HL-60 (cell line): Measurements from ENCODE around the gene AVPR2.

ENCODE experiments used
- DNase-seq, 2 experiments: peaks; one replicate each; pipeline ENCODE4 v3.0.0-alpha.2; 2010 to 2020; ENCODE audit warnings: low read depth in 1 of 2, low spot score in 1 of 2
- H3K27ac ChIP-seq: fragments of 250-450 bp; sonication (Bioruptor Pico); replicated peaks from 2 replicates; pipeline ENCODE4 v1.5.1; 2020; ENCODE audit warnings: mild to moderate bottlenecking, moderate library complexity
- H3K27me3 ChIP-seq: fragments of 250-450 bp; sonication (Bioruptor Pico); 2 replicates; pipeline ENCODE4 v1.5.1; 2021; ENCODE audit warnings: mild to moderate bottlenecking, moderate library complexity; ENCODE audit not compliant: insufficient read depth, poor library complexity, severe bottlenecking
- H3K4me3 ChIP-seq: replicated peaks from 2 replicates; pipeline ENCODE4 v1.5.1; 2011; ENCODE audit warnings: mild to moderate bottlenecking, control low read depth, low read length; ENCODE audit not compliant: insufficient read depth
- GABPA ChIP-seq: IDR thresholded peaks from 2 replicates; pipeline ENCODE4 v1.6.1; 2012; ENCODE audit warnings: low read depth
- POLR2AphosphoS5 ChIP-seq: IDR thresholded peaks from 2 replicates; pipeline ENCODE4 v1.6.1; 2012; ENCODE audit warnings: low read depth
- SPI1 ChIP-seq: IDR thresholded peaks from 2 replicates; pipeline ENCODE4 v1.6.1; 2012; ENCODE audit warnings: low read depth, mild to moderate bottlenecking, borderline replicate concordance
- TF ChIP-seq, protein P1 (sequence below): IDR thresholded peaks from 2 replicates; pipeline ENCODE4 v1.6.1; 2012; ENCODE audit warnings: low read depth; ENCODE audit not compliant: insufficient replicate concordance
- TF ChIP-seq, protein P2 (sequence below): IDR thresholded peaks from one replicate; pipeline ENCODE4 v1.5.1; 2011; ENCODE audit warnings: low read length, control low read depth, inconsistent platforms; ENCODE audit not compliant: insufficient read depth

AVPR2 gene

DNA sequence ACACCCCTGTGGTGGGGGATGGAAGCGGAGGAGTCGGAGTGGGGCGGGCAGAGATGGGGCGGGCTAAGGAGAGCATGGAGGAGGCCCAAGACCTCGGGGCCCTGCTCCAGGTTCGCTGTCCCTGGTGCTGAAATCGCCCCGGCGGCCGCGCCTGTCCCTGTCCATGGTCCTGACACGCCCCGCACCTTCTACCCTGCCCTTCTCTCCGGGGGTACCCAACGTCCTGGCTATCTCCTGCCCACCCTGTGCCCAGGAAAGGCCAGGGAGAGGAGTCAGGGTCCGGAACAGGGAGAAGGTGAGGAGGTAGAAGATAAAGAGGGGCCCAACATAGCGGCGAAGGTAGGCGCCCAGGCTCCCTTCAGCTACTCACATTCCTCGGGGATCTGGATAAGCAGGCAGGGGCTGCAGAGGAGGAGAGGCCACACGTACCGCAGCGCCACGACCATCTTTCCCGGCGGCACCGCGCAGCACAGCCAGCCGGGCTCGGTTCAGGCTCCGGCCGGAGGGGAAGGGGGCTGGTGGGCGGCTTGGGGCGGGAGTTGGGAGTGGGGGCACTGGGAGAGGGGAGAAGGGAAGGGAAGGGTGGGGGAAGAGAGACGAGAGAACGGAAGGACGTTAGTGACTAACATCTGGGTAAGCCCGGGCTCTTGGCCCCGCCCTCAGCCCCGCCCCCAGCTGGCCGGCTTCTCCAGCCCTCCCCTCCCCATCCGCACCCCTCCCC is 28.9 kb upstream of the AVPR2 start:
- Histone ChIP-seq H3K4me3 (no peak overlapping the region), H3K27me3 (peaks cover 3% of the 10 kb centered on the region), H3K27ac (no peak overlapping the region)
- peak; percentile 13 to 39 for DNase-seq
- TF ChIP-seq GABPA (no peak), SPI1 (no peak)
- TF ChIP-seq, protein P1, sequence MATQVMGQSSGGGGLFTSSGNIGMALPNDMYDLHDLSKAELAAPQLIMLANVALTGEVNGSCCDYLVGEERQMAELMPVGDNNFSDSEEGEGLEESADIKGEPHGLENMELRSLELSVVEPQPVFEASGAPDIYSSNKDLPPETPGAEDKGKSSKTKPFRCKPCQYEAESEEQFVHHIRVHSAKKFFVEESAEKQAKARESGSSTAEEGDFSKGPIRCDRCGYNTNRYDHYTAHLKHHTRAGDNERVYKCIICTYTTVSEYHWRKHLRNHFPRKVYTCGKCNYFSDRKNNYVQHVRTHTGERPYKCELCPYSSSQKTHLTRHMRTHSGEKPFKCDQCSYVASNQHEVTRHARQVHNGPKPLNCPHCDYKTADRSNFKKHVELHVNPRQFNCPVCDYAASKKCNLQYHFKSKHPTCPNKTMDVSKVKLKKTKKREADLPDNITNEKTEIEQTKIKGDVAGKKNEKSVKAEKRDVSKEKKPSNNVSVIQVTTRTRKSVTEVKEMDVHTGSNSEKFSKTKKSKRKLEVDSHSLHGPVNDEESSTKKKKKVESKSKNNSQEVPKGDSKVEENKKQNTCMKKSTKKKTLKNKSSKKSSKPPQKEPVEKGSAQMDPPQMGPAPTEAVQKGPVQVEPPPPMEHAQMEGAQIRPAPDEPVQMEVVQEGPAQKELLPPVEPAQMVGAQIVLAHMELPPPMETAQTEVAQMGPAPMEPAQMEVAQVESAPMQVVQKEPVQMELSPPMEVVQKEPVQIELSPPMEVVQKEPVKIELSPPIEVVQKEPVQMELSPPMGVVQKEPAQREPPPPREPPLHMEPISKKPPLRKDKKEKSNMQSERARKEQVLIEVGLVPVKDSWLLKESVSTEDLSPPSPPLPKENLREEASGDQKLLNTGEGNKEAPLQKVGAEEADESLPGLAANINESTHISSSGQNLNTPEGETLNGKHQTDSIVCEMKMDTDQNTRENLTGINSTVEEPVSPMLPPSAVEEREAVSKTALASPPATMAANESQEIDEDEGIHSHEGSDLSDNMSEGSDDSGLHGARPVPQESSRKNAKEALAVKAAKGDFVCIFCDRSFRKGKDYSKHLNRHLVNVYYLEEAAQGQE = peak; percentile 99

DNA sequence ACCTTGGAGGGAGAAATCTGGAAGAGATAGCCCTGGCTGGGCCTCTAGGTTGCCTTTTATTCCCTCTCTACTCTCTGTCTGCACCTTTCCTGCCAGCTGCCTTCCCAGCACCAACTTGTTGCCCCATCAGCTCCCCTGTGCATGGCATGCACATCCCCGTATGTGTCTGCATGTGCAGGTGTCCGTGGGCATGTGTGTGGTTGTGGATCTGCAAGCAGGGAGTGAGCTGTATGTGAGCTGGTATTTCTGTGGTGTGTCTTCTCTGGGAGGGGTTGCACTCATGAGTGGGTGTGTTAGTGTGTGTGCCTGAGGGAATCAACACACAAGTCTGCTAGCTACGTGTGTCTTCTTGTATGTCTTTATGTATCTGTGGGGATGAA is 28.4 kb upstream of the AVPR2 start:
- Histone ChIP-seq H3K4me3 (no peak overlapping the region), H3K27ac (no peak overlapping the region), H3K27me3 (peaks cover 3% of the 10 kb centered on the region)
- TF ChIP-seq, protein P1 = peak; percentile 25
- TF ChIP-seq SPI1 = no peak
- no peak for DNase-seq

- TF ChIP-seq POLR2AphosphoS5 (no peak), SPI1 (peak; percentile 21; the same call in 1 of the 2 replicates)
- TF ChIP-seq, protein P1 = peak; percentile 7
- peaks cover 3% of the 10 kb centered on the region for H3K27me3 ChIP-seq
- no peak for DNase-seq
- no peak overlapping the region for H3K27ac ChIP-seq
- H3K4me3 ChIP-seq = no peak overlapping the region
Measured at GRCh38 chrX:153877571-153878261, 26.8 kb upstream of the AVPR2 start.

GRCh38 chrX:153878345-153878744 is 26.1 kb upstream of the AVPR2 start:
- no peak for TF ChIP-seq GABPA
- no peak for TF ChIP-seq POLR2AphosphoS5
- TF ChIP-seq, protein P1 = no peak
- no peak for TF ChIP-seq SPI1
- TF ChIP-seq, protein P2, sequence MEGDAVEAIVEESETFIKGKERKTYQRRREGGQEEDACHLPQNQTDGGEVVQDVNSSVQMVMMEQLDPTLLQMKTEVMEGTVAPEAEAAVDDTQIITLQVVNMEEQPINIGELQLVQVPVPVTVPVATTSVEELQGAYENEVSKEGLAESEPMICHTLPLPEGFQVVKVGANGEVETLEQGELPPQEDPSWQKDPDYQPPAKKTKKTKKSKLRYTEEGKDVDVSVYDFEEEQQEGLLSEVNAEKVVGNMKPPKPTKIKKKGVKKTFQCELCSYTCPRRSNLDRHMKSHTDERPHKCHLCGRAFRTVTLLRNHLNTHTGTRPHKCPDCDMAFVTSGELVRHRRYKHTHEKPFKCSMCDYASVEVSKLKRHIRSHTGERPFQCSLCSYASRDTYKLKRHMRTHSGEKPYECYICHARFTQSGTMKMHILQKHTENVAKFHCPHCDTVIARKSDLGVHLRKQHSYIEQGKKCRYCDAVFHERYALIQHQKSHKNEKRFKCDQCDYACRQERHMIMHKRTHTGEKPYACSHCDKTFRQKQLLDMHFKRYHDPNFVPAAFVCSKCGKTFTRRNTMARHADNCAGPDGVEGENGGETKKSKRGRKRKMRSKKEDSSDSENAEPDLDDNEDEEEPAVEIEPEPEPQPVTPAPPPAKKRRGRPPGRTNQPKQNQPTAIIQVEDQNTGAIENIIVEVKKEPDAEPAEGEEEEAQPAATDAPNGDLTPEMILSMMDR = no peak
- H3K27ac ChIP-seq = no peak overlapping the region
- DNase-seq = no peak
- H3K27me3 ChIP-seq = peaks cover 3% of the 10 kb centered on the region
- no peak overlapping the region for H3K4me3 ChIP-seq
